Neural progenitor cell (in vitro differentiated cells): ENCODE results near the gene PHF19.

Source experiments
- CTCF ChIP-seq: fragments of 200-600 bp; sonication (generic); IDR thresholded peaks from 2 replicates; pipeline ENCODE4 v1.5.1; 2017; ENCODE audit warnings: antibody characterized with exemption, mild to moderate bottlenecking
- EZH2 ChIP-seq: fragments of 200-600 bp; sonication (generic); IDR thresholded peaks from 2 replicates; pipeline ENCODE4 v1.6.1; 2017; ENCODE audit warnings: antibody characterized with exemption, mild to moderate bottlenecking, moderate library complexity

GRCh38 chr9:120874226-120875194, 2.5 kb downstream of the PHF19 start:
- no peak for TF ChIP-seq EZH2
- TF ChIP-seq CTCF: no peak
